ENCODE results near the gene TLR6. TPM values are rescaled to one million over a fixed set of nuclear protein-coding genes. Genes with fewer than 3 reads are reported as not detected.
A peak's percentile ranks its signal among the peaks of the same experiment; 100 is the strongest.

The TLR6 gene
- total RNA-seq, 2 donors from 2014 or later = 0.13 to 0.53 TPM

DNA sequence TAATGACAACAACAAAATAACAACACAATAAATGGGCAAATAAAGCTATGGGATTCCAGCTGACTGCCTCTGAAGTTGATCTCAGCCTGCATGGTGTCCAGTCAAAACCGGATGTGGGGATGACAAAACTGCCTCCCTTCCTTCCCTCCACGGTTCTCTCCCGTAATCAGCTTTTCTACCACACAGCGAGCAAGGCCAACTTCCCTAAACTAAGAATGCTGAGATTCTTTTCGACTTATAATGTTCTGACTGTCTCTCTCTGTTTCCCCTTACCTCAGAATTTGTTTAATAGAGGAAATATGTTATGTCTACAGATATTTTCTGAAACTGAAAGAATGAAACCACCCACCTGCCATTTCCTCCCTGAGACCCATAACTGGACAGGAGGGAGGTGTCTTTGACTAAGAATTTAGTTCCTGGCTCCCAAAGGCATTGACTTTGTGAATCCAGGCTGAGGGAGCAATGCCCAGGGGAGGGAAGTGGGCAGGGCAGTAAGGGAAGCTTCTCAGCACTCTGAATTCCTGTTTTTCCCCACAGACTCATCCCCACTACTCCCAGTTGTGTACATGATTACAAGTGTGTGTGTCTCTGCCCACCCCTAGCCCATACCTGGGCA lies 51.0 kb downstream of the TLR6 start:
- TF ChIP-seq CTCF (conservative IDR thresholded peaks at IDR 0.05) = no peak
- Mint-ChIP-seq H3K36me3 (ENCODE audit: low read depth) (no peaks in the 10 kb centered on the region), H3K9me3 (peaks cover 33% of the 10 kb centered on the region), H3K27ac (no peak overlapping the region), H3K4me1 (no peaks in the 10 kb centered on the region), H3K27me3 (ENCODE audit: insufficient read depth) (no peaks in the 10 kb centered on the region), H3K4me3 (no peak overlapping the region)
- no peaks in the 10 kb centered on the region for H3K4me1 ChIP-seq (ENCODE audit: control insufficient read depth, insufficient read depth, low read length)
- 83 to 95% methylated on average over 4 to 5 of the region's 5 CpGs for WGBS, 2 experiments (ENCODE audit: insufficient coverage in 1 of 2, insufficient read length in 1 of 2)
- no peak overlapping the region for H3K9ac ChIP-seq (ENCODE audit: extremely low read depth, low read length, poor library complexity, severe bottlenecking)
- H3K27ac ChIP-seq (ENCODE audit: low read depth, low read length) = no peak overlapping the region
- no peaks in the 10 kb centered on the region for H3K36me3 ChIP-seq (ENCODE audit: control insufficient read depth, insufficient read depth, low read length)
- no peak for DNase-seq
- no peak overlapping the region for H3K4me3 ChIP-seq (ENCODE audit: low read length)
- no peaks in the 10 kb centered on the region for H3K27me3 ChIP-seq (ENCODE audit: control insufficient read depth, insufficient read depth, low read length, poor library complexity, severe bottlenecking)
- H3K9me3 ChIP-seq (ENCODE audit: control insufficient read depth, low read length) = no peaks in the 10 kb centered on the region

- Histone ChIP-seq H3K27ac (ENCODE audit: low read depth, low read length) (no peak within 1 kb of the TSS), H3K36me3 (ENCODE audit: control insufficient read depth, insufficient read depth, low read length) (no peaks in the 10 kb centered on the region), H3K27me3 (ENCODE audit: control insufficient read depth, insufficient read depth, low read length, poor library complexity, severe bottlenecking) (no peaks in the 10 kb centered on the region), H3K9ac (ENCODE audit: extremely low read depth, low read length, poor library complexity, severe bottlenecking) (no peak within 1 kb of the TSS), H3K4me3 (ENCODE audit: low read length) (no peak within 1 kb of the TSS), H3K4me1 (ENCODE audit: control insufficient read depth, insufficient read depth, low read length) (no peaks in the 10 kb centered on the region), H3K9me3 (ENCODE audit: control insufficient read depth, low read length) (no peaks in the 10 kb centered on the region)
- H3K4me3 Mint-ChIP-seq = no peak within 1 kb of the TSS
- no peaks in the 10 kb centered on the region for H3K27me3 Mint-ChIP-seq (ENCODE audit: insufficient read depth)
- H3K4me1 Mint-ChIP-seq = no peaks in the 10 kb centered on the region
- no peak for DNase-seq
- H3K27ac Mint-ChIP-seq = no peak within 1 kb of the TSS
- peaks cover 33% of the 10 kb centered on the region for H3K9me3 Mint-ChIP-seq
- H3K36me3 Mint-ChIP-seq (ENCODE audit: low read depth) = no peaks in the 10 kb centered on the region
- WGBS, 2 experiments (ENCODE audit: insufficient coverage in 1 of 2, insufficient read length in 1 of 2) = 63% methylated on average over 7 of the region's 7 CpGs; no CpG with 5 or more reads in 1 of the 2 experiments
- peak; percentile 57 for TF ChIP-seq CTCF (conservative IDR thresholded peaks at IDR 0.05)
Measured at GRCh38 chr4:38804654-38805295, 51.8 kb downstream of the TLR6 start, which contains the start of gene TLR1. TLR1 (minus strand) TSS chr4:38804791; CDS start chr4:38798831, 5,960 bp downstream.

DNA sequence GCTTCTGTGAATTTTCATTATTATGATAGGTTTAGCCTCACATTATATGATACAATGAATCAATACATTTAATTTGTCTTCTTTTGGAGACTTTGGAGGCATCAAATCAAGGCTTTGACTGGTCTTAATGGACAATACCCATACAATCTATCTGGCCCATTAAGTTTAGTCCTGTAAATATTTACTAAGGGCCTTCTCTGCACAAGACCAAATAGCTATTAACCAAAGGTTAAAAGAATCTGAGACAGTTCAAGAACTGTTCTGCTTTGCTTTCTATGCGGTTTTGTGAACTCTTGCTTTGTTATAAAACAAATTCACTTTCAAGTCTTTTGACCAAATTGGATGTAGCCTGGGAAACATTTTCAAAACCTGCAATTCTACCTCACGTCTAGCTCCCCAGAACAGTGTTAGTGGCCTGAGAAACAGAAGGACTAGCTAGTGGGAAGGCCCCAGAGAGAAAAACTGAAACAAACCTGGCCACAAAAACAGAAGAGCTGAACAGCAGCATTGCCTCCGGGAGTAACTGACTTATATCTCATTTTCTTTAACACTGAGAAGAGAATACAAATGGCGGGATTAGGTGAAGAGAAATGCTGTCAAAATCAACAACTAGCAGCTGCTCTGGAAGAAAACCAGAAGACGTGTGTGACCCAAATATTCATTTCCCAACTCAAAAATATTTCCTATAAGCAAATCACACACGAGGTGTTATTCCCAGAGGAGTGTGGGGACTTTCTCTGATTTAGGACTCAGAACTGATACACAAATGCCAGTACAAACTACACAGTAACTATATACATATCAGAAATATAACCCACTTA lies 52.6 kb downstream of the TLR6 start:
- Mint-ChIP-seq H3K27ac (no peak overlapping the region), H3K9me3 (peaks cover 33% of the 10 kb centered on the region)

More for the DNA sequence above, 52.6 kb downstream of the TLR6 start:
- no peak for TF ChIP-seq CTCF (conservative IDR thresholded peaks at IDR 0.05)
- no peaks in the 10 kb centered on the region for H3K27me3 Mint-ChIP-seq (ENCODE audit: insufficient read depth)
- H3K4me1 Mint-ChIP-seq = no peaks in the 10 kb centered on the region
- Histone ChIP-seq H3K36me3 (ENCODE audit: control insufficient read depth, insufficient read depth, low read length) (no peaks in the 10 kb centered on the region), H3K9ac (ENCODE audit: extremely low read depth, low read length, poor library complexity, severe bottlenecking) (no peak overlapping the region), H3K4me1 (ENCODE audit: control insufficient read depth, insufficient read depth, low read length) (no peaks in the 10 kb centered on the region), H3K4me3 (ENCODE audit: low read length) (no peak overlapping the region), H3K27ac (ENCODE audit: low read depth, low read length) (no peak overlapping the region), H3K9me3 (ENCODE audit: control insufficient read depth, low read length) (no peaks in the 10 kb centered on the region), H3K27me3 (ENCODE audit: control insufficient read depth, insufficient read depth, low read length, poor library complexity, severe bottlenecking) (no peaks in the 10 kb centered on the region)
- H3K4me3 Mint-ChIP-seq = no peak overlapping the region
- no peak for DNase-seq
- no peaks in the 10 kb centered on the region for H3K36me3 Mint-ChIP-seq (ENCODE audit: low read depth)
- 81 to 88% methylated on average over 3 to 6 of the region's 6 CpGs for WGBS, 2 experiments (ENCODE audit: insufficient coverage in 1 of 2, insufficient read length in 1 of 2)
